HS-27A (cell line): ENCODE data around the gene SENP6.
"Not testable (repeated sequence)": the region's sequence is repeated elsewhere in the genome, so short reads cannot be mapped to it uniquely, and the experiment has no call there.

ENCODE experiments used
- DNase-seq: peaks from one replicate; pipeline ENCODE4 v3.0.0-alpha.2; 2012; ENCODE audit warnings: low read depth, missing footprints

Gene SENP6

GRCh38 chr6:75609639-75610590 is 8.2 kb downstream of the SENP6 start:
- DNase-seq = no peak

GRCh38 chr6:75611011-75611701 is 9.5 kb downstream of the SENP6 start:
- DNase-seq = no peak

- DNase-seq = no peak
These were observed 10.2 kb downstream of the SENP6 start for GRCh38 chr6:75611702-75612375.

GRCh38 chr6:75612434-75612833 is 10.8 kb downstream of the SENP6 start:
- DNase-seq = no peak

- no peak for DNase-seq
These were observed 11.4 kb downstream of the SENP6 start for GRCh38 chr6:75613056-75613501.

- DNase-seq = no peak
These were observed 16.8 kb downstream of the SENP6 start for GRCh38 chr6:75618437-75618836.

- no peak for DNase-seq
These were observed 17.7 kb downstream of the SENP6 start for GRCh38 chr6:75619230-75619899.

- no peak for DNase-seq
These were observed 19.0 kb downstream of the SENP6 start for GRCh38 chr6:75620381-75621304.

- no peak for DNase-seq
These were observed 20.2 kb downstream of the SENP6 start for GRCh38 chr6:75621846-75622245.

- DNase-seq = no peak
These were observed 21.8 kb downstream of the SENP6 start for GRCh38 chr6:75623491-75623890.

- DNase-seq = no peak
These were observed 22.7 kb downstream of the SENP6 start for GRCh38 chr6:75624335-75624734.

GRCh38 chr6:75624988-75625387 is 23.3 kb downstream of the SENP6 start:
- DNase-seq = no peak

- DNase-seq = no peak
These were observed 24.9 kb downstream of the SENP6 start for GRCh38 chr6:75626561-75626960.

GRCh38 chr6:75627708-75628107 is 26.0 kb downstream of the SENP6 start:
- DNase-seq = not testable (repeated sequence)

GRCh38 chr6:75631859-75632635 is 30.4 kb downstream of the SENP6 start:
- no peak for DNase-seq

GRCh38 chr6:75633045-75633444 is 31.4 kb downstream of the SENP6 start:
- no peak for DNase-seq

GRCh38 chr6:75642311-75642710 is 40.6 kb downstream of the SENP6 start:
- DNase-seq = no peak

GRCh38 chr6:75643173-75643572 is 41.5 kb downstream of the SENP6 start:
- DNase-seq = no peak

- DNase-seq = no peak
These were observed 54.8 kb downstream of the SENP6 start for GRCh38 chr6:75656479-75656878.

- DNase-seq = no peak
These were observed 55.6 kb downstream of the SENP6 start for GRCh38 chr6:75657327-75657726.
